Fibroblast of mammary gland (primary cell): ENCODE measurements around the gene RYR3.
A peak's percentile ranks its signal among the peaks of the same experiment; 100 is the strongest.
"Not testable (repeated sequence)": the region's sequence is repeated elsewhere in the genome, so short reads cannot be mapped to it uniquely, and the experiment has no call there.

Source experiments
- DNase-seq: peaks from one replicate; pipeline ENCODE4 v3.0.0-alpha.2; 2010; ENCODE audit warnings: low read depth
- H3K4me3 ChIP-seq: 2 replicates; pipeline ENCODE4 v1.5.1; 2011; ENCODE audit warnings: low read depth, mild to moderate bottlenecking, low read length, moderate library complexity; ENCODE audit not compliant: control insufficient read depth
- TF ChIP-seq, protein P1 (sequence below): conservative IDR thresholded peaks from 2 replicates; pipeline ENCODE4 v1.5.1; 2011; ENCODE audit warnings: low read depth, low read length, inconsistent platforms; ENCODE audit not compliant: control insufficient read depth, insufficient read depth

The RYR3 gene

DNA sequence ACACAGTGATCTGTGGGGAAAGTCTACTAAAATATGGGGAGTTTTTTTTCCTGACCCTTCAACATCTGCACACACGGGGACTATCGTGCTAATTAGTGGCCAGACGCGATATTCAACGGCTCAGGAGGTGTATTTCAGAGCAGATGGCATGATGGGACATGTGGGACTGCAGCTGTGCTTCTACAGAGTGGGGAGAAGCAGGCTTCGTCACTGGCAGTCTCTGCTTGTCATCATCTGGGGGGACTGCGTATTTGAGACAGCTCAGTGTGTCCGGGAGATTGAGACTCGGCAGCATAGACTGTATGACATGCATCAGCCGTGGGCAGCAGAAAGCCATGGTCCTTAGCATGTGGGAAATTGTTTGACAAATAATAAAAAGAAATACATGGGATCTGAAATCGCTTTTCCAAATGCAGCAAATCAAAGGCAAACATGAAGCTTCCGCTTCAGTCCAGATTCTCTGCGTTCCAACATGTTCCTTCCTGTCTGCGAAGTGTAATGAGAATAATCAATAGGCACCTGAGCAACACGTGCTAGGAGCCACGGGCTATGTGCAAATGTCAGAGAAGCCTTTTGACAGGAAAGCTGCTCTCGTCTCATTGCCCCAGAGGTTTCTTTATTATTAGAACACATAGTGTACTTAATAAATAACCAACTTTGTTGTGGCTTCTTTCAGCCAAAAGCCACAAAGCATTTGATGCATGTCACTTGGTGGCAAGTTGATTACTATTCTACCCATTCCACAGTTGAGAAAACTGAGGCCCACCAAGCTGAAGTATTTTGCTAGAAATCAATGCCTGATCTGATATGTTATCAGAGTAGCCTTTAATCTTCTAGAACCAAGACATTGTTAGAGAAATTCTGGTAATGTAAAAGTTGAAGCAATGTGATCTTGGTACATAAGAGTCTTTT, 276.3 kb downstream of the RYR3 start:
- TF ChIP-seq, protein P1, sequence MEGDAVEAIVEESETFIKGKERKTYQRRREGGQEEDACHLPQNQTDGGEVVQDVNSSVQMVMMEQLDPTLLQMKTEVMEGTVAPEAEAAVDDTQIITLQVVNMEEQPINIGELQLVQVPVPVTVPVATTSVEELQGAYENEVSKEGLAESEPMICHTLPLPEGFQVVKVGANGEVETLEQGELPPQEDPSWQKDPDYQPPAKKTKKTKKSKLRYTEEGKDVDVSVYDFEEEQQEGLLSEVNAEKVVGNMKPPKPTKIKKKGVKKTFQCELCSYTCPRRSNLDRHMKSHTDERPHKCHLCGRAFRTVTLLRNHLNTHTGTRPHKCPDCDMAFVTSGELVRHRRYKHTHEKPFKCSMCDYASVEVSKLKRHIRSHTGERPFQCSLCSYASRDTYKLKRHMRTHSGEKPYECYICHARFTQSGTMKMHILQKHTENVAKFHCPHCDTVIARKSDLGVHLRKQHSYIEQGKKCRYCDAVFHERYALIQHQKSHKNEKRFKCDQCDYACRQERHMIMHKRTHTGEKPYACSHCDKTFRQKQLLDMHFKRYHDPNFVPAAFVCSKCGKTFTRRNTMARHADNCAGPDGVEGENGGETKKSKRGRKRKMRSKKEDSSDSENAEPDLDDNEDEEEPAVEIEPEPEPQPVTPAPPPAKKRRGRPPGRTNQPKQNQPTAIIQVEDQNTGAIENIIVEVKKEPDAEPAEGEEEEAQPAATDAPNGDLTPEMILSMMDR, result no peak
- no peak overlapping the region for H3K4me3 ChIP-seq
- no peak for DNase-seq

DNA sequence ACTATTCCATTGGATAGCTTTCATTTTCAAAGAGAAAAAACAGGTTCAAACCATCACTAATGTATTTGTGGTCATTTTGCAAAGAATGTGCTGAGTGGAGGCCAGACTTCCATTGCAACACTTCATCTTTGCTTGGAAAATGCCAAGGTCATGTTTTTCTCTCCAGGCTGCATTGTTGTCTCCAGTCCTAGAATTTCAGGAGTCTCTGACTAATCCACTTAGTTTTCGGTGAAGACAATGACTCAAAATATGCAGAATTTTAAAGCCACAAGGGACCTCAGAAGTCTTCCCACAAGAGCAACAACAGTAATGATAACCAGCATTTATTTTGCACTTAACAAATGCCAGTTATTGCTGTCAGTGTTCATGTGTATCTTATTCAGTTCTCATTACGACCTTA, 277.0 kb downstream of the RYR3 start:
- no peak overlapping the region for H3K4me3 ChIP-seq
- peak; percentile 95 for DNase-seq
- TF ChIP-seq, protein P1, result no peak

DNA sequence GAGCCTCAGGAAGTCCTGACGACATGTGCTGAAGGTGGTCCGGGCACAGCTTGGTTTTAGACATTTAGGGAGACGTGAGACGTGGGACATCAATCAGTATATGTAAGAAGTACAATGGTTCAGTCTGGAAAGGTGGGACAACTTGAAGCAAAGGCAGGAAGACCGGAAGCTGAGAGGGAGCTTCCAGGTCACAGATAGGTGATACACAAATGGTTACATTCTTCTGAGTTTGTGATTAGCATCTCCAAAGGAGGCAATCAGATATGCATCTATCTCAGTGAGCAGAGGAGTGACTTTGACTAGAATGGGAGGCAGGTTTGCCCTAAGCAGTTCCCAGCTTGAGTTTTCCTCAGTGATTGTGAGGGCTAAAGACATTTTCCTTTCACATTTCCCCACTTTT, 282.1 kb downstream of the RYR3 start:
- no peak for DNase-seq
- no peak overlapping the region for H3K4me3 ChIP-seq
- TF ChIP-seq, protein P1, result no peak

DNA sequence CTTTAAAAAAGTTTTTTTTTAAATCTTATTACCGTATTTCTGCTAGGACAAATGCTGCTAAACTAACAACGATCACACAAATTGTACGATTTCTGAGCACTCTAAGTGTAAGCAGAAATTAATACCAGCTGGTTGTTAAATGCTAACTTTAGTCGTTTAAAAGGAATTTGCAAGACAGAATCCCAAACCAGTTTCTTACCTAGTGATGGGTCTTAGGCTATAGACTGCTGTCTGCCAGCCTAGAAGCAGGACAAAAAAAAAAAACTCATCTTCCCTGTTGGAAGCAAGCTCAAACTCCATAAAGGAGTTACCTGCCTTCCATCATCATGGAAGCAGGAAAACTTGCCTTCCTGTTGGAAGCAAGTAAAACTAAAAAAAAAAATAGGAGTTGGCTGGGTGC, 287.6 kb downstream of the RYR3 start:
- not testable (repeated sequence) for DNase-seq, H3K4me3 ChIP-seq

DNA sequence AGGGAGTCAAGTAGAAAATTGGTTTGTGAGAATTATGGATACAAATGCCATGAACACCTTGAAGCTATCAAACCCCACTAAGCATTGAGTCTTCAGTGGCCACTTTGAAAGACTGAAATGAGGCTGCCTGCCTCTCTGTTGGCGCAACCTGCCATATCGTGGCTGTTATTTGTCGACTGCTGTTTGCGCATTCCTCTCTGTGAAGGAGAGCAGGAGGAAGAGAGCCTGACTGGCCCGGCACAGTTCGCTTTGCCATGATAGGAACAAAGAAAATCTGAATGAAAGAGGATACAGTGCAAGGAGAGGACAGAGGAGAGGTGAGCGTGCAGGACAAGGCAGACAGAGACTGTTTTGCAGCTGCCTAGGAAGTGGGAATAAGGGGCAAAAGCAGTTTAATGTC, 289.4 kb downstream of the RYR3 start:
- DNase-seq, result no peak
- H3K4me3 ChIP-seq, result no peak overlapping the region
- TF ChIP-seq, protein P1, result no peak

DNA sequence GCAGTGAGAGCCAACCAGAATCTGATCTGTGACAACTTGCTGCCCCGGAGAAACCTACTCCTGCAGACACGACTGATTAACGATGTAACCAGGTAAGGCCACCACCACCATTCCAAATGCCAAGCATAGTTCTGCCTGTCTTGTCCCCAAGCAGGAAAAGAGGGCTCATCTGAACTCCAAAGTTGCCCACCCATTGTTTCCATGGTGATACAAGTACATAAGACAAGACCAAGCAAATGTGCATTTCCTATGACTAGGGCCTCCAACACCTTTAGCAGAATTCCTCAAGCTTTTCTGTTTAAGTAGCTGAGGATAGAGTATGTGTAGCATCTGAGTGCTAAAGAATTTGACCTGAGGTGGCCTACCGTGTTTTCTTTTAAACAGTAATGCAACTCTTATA, 290.7 kb downstream of the RYR3 start:
- TF ChIP-seq, protein P1, result no peak

DNA sequence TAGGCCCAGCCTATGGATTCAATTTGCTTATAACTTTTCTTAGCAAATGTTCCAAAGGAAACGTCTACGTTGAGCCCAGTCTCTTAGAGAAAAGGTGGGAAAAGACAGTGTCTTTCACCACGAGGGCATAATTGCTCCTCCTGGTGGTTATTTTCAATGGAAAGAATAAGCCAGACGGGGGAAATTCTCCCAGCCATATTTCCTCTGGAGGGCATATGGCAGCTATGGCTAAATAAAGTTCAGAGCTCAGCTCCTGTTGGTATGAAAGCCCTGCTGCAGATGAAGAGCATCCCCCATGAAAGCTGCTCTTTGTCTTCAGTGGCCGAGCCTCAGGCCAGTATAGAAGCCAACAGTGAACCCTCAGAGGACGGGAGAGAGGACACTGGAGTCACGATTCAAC, 297.9 kb downstream of the RYR3 start:
- peak; percentile 6 for DNase-seq
- no peak overlapping the region for H3K4me3 ChIP-seq
- TF ChIP-seq, protein P1, result peak; percentile 40

More for the DNA sequence above, 290.7 kb downstream of the RYR3 start:
- DNase-seq, result no peak
- H3K4me3 ChIP-seq, result no peak overlapping the region
